PFSK-1 (cell line): ENCODE measurements around the gene POU2AF1.

Experiments used
- POLR2AphosphoS5 ChIP-seq: IDR thresholded peaks from 2 replicates; pipeline ENCODE4 v1.6.1; 2012; ENCODE audit warnings: low read depth, mild to moderate bottlenecking, control low read depth, low read length, moderate library complexity
- TAF1 ChIP-seq: IDR thresholded peaks from 2 replicates; pipeline ENCODE4 v1.6.1; 2012; ENCODE audit warnings: low read length, control low read depth, borderline replicate concordance; ENCODE audit not compliant: insufficient read depth

DNA sequence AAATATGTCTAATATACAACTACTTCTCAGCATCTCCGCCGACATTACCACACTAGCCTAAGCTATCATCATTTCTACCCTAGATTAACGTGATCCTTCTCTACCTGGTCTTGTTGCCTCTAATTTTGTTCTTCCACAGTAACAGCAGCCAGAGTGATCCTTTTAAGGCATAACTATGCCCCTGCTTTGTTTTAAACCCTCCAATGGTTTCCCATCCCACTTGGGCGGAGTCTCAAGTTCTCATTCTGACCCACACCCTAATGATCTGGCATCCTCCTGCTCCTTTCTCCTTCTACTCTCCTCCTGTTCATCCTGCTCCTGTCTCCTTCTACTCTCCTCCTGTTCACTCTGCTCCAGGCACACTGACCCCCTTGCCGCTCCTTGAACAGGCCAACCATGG is 31.9 kb upstream of the POU2AF1 start:
- TF ChIP-seq POLR2AphosphoS5: no peak
- no peak for TF ChIP-seq TAF1
